HG02870 (cell line): ENCODE data around the gene LMF1.

Source experiments
- ATAC-seq: cut with Tn5 transposase; IDR thresholded peaks from one replicate; pipeline ENCODE4 v1.9.1; 2021; ENCODE audit warnings: mild to moderate bottlenecking, moderate library complexity; ENCODE audit not compliant: unreplicated experiment

LMF1 gene

DNA sequence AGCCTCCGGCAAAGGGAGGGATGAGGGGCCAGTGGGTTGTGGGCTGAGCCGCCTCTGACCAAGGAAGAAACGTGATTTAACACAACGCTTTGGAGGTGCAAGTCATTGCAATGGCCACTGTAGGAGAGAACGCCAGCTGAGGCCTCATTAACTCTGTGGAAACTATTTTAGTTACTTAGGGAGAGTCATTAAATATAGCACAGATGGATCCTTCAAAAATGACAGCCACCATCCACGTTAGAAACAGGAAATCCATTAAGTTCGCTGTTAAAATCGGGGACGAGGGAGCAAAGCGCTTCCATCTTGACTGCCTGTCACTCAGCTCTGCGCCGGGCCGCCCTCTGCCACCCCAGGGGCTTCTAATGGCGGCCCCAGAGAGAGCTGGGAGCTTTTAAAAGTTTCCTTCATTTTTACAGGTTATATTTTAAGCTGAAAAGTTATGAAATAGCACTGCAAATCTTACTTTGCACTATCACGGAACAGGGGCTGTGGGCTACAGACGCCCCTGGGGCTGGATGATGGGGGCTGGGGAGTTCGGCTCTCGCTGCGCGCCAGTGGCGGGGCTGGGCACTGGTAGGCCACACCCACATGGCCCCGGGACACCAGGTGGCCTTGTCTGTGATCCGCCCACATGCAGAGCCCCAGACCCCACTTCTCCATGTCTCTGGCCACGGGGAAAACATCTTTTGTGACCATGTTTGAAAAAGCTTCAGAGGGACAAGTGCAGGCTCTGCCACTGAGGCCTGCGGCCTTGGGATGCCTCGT lies 54.6 kb downstream of the LMF1 start:
- no peak for ATAC-seq

DNA sequence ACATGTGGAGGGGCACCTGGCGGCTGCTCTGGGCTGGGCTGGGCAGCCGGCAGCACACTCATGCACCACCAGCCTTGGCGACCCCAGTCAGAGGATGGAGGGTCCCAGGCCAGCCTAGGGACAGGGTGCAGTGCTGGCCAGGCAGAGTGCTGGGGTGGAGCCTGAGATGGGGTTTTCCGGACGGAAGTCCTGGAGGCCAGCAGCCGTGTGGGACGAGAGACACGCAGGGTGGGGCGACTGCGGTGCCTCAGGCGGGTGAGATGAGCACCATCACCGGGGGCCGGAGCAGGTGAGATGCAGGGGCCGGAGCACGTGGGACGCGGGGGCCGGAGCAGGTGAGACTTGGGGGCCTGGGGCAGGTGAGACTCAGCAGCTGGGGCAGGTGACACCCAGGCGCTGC lies 55.2 kb downstream of the LMF1 start:
- ATAC-seq, result no peak

DNA sequence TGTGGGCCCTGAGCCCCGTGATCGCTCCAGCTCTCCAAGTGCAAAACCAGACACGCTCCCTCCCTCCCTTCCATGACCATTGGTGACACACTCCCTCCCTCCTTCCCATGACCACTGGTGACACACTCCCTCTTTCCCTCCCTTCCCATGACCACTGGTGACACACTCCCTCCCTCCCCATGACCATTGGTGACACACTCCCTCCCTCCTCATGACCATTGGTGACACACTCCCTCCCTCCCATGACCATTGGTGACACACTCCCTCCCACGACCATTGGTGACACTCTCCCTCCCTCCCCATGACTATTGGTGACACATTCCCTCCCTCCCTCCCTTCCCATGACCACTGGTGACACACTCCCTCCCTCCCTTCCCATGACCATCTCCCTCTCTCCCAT lies 56.3 kb downstream of the LMF1 start:
- no peak for ATAC-seq

DNA sequence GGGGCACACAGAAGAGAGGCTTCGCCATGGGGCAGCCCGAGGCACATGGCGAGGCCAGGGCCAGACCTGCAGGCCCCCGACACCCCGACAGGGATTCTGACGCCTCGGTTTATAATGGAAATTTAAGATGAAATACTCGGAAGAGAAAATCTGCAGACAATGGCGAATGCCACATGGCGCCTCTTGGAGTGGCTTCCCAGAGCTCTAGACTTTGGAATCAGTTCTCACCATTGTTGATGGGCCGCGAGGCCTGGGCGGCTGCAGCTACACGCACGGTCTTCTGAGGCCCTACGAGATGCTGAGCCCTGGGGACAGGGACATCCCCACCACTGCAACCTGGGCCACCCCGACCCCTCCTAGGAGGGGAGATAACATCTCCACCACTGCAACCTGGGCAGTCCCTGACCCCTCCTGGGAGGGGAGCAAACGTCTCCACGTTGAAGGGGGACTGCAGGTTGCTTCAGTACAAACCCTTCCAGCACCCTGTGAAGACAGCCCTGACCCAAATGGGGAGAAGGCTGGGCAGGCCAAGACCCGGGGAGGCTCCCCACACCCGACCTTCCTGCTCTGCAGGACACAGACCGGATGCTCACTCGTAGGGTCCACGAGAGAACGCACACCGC lies 56.9 kb downstream of the LMF1 start:
- no peak for ATAC-seq

DNA sequence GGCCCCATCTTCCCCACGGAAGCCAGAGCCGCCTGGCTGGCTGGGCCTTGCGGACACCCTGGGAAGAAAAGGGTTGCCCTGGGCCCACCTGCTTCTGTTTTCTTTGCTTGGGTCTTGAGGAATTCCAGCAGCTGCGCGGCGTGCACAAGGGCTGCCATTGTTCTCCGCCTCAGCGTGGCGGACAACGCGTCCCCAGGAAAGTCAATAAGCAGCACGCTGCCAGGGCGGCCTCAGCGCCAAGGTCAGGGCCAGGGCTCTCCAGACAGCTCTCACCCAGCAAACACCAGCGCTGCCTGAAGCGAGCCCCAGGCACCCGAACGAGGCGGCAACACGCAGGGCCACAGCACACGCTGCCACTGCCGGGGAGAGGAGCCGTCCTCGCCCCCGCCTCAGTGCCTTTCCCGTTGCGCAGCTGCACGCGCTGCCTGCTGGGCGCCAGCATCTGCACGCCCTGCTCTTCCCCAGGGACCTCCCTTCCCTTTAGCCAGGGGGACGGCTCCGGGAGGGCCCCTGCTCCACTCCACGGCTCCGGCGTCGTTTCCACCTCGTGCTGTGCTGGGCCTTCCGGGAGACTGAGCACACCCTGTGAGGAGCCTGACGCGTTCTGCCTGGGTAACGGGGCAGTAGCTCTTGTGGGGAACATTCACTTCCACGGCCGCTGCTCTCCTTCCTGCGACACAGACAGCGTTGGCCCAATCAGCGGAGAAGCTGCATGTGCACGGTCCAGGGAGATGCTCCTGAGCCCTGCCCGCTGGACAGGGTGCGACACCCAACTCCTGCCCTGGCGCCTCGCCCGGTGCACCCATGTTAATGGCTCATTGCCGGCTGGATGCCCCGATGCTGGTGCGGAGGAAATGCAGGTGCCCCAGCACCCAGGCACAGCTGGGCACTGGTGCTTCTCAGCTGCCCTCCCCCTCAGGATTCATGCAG lies 57.8 kb downstream of the LMF1 start:
- ATAC-seq, result no peak

DNA sequence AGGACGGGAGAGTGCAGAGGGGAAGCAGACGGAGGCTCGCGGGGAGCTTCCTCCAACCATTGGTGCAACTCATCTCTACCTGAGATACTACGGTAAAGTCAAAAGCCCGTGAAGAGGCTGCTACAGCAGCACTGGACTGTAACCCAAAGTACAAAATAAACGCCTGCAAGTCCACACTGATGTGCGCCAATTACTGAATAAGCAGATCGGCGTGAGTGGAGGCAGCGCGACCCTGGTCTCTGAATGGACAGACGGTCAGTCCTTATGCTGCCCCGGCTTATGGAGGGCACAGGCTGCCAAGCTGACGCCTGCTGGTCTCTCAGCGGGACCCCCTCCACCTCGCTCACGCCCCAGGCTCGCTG lies 58.5 kb downstream of the LMF1 start:
- ATAC-seq, result no peak

DNA sequence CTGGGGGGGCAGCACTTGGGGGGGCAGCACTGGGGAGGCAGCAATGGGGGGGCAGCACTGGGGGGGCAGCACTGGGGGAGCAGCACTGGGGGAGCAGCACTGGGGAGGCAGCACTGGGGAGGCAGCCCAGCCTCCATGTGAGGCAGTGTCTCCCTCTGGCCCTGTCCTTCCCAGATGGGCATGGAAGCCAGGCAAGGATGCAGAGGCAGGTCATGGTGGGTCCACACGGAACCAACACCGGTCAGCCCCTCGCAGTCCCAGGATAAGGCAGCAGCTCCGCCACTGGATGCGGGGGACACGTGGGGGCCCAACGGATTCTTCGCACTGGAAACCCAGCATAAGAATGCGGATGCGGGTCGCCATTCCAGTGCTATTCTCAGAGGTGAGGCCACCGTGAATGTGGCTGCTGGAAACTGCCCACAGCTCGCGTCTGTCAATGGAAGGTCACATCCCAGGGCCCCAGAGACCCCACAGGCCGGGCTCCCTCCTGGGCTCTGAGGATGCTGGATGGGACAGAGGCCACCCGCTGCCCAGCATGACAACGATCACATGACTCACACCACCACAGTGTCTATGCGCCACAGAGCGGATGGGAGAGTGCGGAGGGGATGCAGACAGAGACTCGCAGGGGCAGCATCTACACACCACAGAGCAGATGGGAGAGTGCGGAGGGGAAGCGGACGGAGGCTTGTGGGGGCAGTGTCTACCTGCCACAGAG lies 59.0 kb downstream of the LMF1 start:
- ATAC-seq, result no peak

DNA sequence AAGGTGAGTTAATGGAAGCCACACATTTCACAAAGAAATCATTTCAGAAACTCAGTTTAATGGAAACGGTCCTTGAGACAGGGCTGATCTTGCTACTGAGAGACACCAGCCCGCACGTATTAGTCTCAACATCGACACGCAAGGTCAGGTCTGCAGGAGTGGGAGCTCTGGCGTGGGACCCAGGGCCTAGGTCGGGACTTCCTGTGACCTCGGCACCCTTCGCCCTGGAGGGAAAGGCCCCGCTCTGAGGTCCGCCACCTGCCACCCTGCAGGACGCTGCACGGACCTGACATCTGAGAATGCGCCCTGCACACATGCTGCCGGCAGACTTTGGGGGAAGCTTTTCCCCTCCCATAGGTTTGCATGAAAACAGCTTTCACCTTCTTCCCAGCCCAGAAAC lies 59.7 kb downstream of the LMF1 start:
- ATAC-seq, result no peak

DNA sequence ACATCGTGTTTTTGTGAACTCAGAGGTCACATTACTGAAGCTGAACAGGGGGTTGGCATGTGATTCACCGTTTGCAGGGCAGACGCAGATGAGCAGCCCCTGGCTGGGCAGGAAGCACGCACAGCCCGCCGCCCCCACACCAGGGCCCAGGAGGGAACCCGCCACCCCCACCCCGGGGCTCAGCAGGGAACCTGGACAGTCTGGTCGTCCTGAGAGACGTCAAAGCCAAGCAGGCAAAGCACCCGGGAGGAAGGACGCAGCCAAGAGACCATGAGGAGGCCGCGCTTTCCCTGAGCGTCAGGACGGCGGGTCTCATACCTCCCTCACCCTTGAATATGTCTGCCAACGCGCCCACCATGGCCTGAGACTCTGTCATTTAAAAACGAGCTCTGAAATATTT lies 60.6 kb downstream of the LMF1 start:
- ATAC-seq, result no peak

DNA sequence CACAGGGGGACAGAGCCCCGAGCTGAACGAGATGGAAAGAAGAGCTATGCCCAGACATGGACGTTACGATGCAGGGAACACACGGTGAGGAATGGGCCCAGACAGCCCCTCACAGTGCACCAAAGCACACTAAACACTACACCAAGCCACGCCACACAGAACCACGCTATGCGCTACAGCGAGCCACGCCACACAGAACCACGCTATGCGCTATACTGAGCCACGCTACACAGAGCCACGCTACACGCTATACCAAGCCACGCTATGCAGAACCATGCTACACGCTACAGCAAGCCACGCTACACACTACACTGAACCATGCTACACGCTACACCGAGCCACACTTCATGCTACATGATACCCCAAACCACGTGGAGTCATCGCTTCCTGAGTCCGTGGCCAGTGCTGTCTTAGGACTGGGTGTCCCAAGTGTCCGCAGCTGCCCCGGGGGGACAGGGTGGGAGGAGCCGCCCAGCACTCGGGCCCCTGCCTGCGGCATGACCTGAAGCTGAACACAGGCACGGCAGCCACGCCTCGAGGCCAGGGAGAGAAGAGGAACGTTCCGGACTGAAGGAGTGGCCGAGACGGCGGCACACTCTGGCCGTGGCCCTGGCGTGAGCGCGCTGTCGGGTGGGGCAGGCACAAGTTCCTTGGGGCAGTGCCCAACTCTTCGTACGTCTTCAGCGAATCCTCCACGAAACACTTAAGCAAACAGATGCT lies 61.3 kb downstream of the LMF1 start:
- ATAC-seq, result no peak

DNA sequence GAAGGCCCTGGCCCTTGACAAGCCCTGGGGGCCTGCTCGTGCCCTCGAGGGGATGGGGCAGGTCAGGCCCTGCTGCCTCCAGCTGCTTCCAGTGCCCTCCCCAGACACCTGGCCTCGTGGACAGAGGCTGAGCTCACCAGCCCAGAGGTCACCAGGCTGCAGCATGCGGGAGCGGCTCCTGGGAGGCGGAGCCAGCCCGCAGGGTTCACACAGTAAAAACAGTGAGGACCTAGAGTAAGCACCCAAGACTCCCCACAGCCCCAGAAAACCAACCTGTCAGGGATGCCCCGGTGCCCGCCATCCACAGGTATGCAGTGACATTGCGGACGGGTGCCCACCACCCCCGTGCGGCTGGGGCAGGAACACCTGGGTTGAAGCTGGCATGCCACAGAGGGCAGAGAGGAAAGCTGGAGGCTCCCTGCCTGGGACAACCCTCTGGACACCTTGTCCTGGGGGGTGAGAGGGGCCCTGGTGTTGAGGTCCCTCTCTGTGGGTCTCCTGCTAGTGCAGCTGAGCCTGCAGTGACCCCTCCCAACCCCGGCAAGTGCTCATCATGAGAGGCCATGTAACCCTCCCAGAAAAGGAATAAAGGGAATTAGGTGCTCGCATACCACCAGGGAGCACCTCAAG lies 62.1 kb downstream of the LMF1 start:
- no peak for ATAC-seq

DNA sequence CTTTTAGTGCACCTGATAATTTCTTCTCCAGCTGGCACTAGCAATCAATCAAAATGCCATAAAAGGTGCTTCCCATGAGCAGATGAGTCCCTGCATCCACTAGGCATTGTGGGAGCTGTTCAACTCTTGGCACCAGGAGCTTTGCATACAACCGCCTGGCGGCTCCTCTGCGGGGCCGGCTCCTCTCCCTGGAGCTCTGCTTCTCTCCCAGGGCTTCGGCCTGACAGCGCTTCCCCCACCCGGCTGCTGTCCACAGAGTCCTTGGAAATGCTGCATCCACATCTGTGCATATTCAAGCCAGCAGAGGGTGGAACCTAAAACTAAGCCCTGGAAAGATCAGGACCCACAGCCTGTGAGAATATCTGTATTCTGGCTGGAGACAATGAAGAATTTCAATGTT lies 62.9 kb downstream of the LMF1 start:
- no peak for ATAC-seq

DNA sequence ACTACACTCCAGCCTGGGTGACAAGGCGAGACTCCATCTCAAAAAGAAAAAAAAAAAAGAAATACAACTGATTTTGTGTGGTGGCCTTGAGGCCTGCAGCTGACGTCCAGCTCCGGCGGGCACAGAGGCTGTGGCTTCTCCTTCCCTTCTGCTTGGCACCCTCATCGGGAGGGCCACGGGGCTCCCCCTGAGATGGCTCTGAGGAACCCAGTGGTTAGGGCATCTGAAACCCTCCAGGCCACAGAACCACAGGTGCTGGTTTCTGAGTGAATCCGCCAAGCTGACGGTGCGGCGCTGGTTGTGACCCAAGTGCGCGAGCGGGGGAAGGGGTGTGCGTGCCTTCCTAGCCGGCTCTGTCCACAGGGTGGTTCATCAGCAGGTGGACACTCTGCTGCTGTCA lies 63.4 kb downstream of the LMF1 start:
- no peak for ATAC-seq

DNA sequence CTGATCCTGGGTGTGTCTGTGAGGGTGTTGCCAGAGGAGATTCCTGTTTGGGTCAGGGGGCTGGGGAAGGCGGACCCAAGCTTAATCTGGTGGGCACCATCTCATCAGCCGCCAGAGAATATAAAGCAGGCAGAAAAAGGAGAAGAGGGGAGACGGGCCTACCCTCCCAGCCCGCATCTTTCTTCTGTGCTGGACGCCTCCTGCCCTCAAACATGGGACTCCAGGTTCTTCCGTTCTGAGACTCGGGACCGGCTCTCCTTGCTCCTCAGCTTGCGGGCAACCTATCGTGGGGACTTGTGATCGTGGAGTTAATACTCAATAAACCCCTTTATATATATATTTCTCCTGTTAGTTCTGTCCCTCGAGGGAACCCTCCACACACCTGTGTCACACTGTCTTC lies 64.5 kb downstream of the LMF1 start:
- ATAC-seq, result no peak

DNA sequence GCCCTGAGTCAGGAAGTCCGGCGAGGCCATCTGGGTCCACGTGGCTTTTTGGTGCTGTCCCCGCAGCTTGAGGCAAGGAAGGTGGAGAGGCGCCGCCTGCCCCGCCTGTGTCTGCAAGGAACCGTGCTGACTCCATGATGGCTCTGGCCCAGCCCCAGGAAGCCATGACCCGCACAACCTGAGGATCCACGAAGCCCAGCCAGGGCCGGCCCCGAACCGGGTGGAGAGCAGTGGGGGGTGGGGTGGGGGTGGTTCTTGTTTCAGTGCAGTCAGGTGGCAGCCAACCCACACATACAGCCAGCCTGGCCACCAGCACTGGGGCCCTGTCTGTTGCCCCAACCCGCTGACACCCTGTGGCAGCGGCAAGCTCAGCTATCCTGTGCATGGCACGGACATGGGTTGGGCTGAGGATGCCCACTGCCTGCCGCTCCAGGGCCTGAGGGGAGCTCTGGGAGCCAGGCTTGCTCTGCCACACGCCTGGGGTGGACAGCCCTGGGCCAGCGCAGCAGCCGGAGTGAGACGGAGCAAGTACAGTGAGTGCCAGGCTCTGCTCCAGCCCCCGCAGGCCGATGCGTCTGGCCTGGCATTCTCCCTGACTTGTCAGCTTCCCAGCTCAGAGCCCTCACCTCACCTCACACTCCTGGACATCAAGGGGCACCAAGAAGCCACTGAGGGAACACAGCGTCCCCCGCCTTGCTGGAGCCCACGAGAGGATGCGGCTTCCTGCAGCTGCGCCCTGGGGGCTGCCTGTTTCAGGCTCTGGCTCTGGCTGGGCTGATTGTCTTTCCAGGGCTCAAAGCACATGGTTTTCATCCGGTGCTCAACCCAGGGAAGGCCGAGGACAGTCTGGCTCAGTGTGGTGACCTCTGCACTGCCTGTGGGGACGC lies 68.8 kb downstream of the LMF1 start:
- no peak for ATAC-seq

DNA sequence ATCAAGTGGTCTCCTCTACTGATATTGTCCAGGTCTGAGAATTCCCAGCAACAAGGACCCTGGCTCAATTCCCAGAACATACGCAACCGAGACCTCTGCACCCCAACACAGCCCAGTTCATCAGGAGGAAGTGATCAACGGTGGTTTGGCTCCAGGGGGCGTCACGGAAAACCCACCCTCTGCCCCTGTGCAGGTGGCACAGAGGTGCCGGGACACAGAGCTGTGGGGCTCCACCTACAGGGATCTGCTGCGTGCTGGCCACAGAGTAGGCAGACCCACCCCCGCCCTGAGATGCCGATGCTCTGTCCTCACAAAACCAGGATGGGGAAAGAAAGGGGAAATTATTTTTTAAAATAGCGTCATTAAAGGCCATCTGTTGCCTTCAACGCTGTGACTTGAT lies 69.6 kb downstream of the LMF1 start:
- no peak for ATAC-seq

DNA sequence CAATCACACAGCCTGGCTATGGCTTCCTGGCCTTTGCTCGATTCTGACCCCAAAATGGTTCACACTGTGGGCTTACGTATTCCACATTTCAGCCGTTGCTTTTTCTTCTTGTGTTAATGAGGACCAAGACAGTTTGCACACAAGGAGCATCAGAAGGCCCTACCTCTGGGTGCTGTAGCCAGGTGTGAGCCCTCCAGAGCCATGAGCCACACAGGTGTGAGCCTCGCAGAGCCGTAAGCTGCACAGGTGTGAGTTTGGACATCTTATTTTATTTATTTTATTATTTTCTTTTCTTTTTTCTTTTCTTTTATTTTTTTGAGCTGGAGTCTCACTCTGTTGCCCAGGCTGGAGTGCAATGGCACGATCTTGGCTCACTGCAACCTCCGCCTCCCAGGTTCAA lies 70.6 kb downstream of the LMF1 start:
- no peak for ATAC-seq

DNA sequence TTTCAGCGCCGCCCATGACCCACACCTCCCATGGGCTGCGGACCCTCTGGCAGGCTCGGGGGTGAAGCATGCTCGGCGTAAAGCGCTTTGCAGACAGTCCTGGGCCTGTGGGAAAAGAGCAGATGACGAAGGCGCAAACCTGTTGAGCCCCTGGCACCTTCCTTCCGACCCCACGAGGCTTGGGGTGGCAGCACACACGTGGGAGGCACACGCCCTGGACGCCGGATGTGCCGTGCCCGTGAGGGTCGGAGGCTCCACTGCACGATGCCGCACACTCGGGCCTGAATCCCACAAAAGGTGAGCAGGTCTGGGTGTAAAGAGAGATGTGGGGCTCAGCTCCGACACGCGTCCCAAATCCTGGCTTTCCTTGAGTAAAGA lies 71.1 kb downstream of the LMF1 start:
- ATAC-seq, result no peak
